Caco-2 (cell line): Measurements from ENCODE around the gene FGG. TPM values are rescaled to one million over a fixed set of nuclear protein-coding genes. Genes with fewer than 3 reads are reported as not detected.

Source experiments
- BruUV-seq: library from RNA; stranded (reverse); fragments of 400-500 nt; replicated peaks from 2 replicates; lab custom pipeline; 2021; lab: Mats Ljungman, UMichigan
- CTCF ChIA-PET: fragments of 300-600 bp; sonication (Branson Sonifier 250); formaldehyde crosslinking; loops from one replicate; lab custom pipeline; 2022; ENCODE audit warnings: antibody characterized with exemption; lab: Charles Lee
- POLR2A ChIA-PET: fragments of 300-600 bp; sonication (Branson Sonifier 250); formaldehyde crosslinking; loops from one replicate; lab custom pipeline; 2022; ENCODE audit warnings: antibody characterized with exemption; lab: Charles Lee
- DNase-seq, 2 experiments: peaks; one replicate each; pipeline versions ENCODE4 v3.0.0 to v3.0.0-alpha.2; 2020 to 2022
- H3K27me3 ChIP-seq: replicated peaks from 2 replicates; pipeline ENCODE4 v1.6.0; 2011; ENCODE audit warnings: low read length; ENCODE audit not compliant: control insufficient read depth, insufficient read depth
- H3K36me3 ChIP-seq: 2 replicates; pipeline ENCODE4 v1.5.1; 2011; ENCODE audit warnings: low read length; ENCODE audit not compliant: control insufficient read depth, insufficient read depth
- H3K4me1 ChIP-seq: fragments of 250-450 bp; sonication (Bioruptor Pico); 2 replicates; pipeline ENCODE4 v1.5.1; 2020; ENCODE audit warnings: mild to moderate bottlenecking
- H3K4me3 ChIP-seq: 2 replicates; pipeline ENCODE4 v1.5.1; 2011; ENCODE audit warnings: low read depth, mild to moderate bottlenecking, control low read depth, low read length
- H3K9me3 ChIP-seq: fragments of 250-450 bp; sonication (Bioruptor Pico); 2 replicates; pipeline ENCODE4 v1.5.1; 2020; ENCODE audit warnings: mild to moderate bottlenecking, moderate library complexity
- H3K27ac Mint-ChIP-seq: one replicate; pipeline ENCODE4 v1.8.0; 2022; ENCODE audit warnings: mixed read lengths; ENCODE audit not compliant: unreplicated experiment
- H3K27me3 Mint-ChIP-seq: one replicate; pipeline ENCODE4 v1.8.0; 2022; ENCODE audit warnings: mixed read lengths; ENCODE audit not compliant: insufficient read depth, unreplicated experiment
- H3K36me3 Mint-ChIP-seq: one replicate; pipeline ENCODE4 v1.8.0; 2022; ENCODE audit warnings: mild to moderate bottlenecking, mixed read lengths; ENCODE audit not compliant: insufficient read depth, unreplicated experiment
- H3K4me1 Mint-ChIP-seq: one replicate; pipeline ENCODE4 v1.8.0; 2022; ENCODE audit warnings: low read depth, mixed read lengths; ENCODE audit not compliant: unreplicated experiment
- H3K4me3 Mint-ChIP-seq: one replicate; pipeline ENCODE4 v1.8.0; 2022; ENCODE audit warnings: mild to moderate bottlenecking, moderate library complexity, mixed read lengths; ENCODE audit not compliant: unreplicated experiment
- H3K9me3 Mint-ChIP-seq: one replicate; pipeline ENCODE4 v1.8.0; 2022; ENCODE audit warnings: mixed read lengths; ENCODE audit not compliant: unreplicated experiment
- intact Hi-C: fragments of 100-400 bp; cut with micrococcal nuclease; formaldehyde crosslinking; loops from one replicate; pipeline ENCODE4 v1.10.0; 2022; ENCODE audit not compliant: unreplicated experiment
- total RNA-seq: library from RNA; stranded (reverse); gene quantifications from 2 replicates; pipeline ENCODE4 v1.2.3, GENCODE V29; 2022
- TF ChIP-seq, protein P1 (sequence below), 2 experiments: fragments of 200-600 bp in 1 of 2; IDR thresholded peaks; 1 replicate in 1 of 2; 2 replicates in 1 of 2; pipeline versions ENCODE4 v1.5.1 to v1.8.0; 2011 to 2022; ENCODE audit warnings: antibody characterized with exemption in 1 of 2, control low read depth in 1 of 2, inconsistent platforms in 1 of 2, low read depth in 1 of 2, low read length in 1 of 2, mild to moderate bottlenecking in 1 of 2, moderate library complexity in 1 of 2; ENCODE audit not compliant: insufficient read depth in 1 of 2, severe bottlenecking in 1 of 2, unreplicated experiment in 1 of 2

The FGG gene
- total RNA-seq, 1 experiment from 2014 or later: 121 TPM

DNA sequence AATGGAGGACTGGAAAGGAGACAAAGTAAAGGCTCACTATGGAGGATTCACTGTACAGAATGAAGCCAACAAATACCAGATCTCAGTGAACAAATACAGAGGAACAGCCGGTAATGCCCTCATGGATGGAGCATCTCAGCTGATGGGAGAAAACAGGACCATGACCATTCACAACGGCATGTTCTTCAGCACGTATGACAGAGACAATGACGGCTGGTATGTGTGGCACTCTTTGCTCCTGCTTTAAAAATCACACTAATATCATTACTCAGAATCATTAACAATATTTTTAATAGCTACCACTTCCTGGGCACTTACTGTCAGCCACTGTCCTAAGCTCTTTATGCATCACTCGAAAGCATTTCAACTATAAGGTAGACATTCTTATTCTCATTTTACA is 42.9 kb downstream of the FGG start:
- H3K4me1 ChIP-seq: no peaks in the 10 kb centered on the region
- no peak overlapping the region for H3K4me3 Mint-ChIP-seq
- H3K27me3 Mint-ChIP-seq: no peaks in the 10 kb centered on the region
- H3K27ac Mint-ChIP-seq: no peak overlapping the region
- no peak for DNase-seq
- BruUV-seq: no TSS peak
- no peaks in the 10 kb centered on the region for H3K9me3 Mint-ChIP-seq
- ChIA-PET CTCF (no interaction called here), POLR2A (no interaction called here)
- H3K27me3 ChIP-seq: no peaks in the 10 kb centered on the region
- intact Hi-C loops: no loop called here
- no peaks in the 10 kb centered on the region for H3K4me1 Mint-ChIP-seq
- TF ChIP-seq, protein P1, sequence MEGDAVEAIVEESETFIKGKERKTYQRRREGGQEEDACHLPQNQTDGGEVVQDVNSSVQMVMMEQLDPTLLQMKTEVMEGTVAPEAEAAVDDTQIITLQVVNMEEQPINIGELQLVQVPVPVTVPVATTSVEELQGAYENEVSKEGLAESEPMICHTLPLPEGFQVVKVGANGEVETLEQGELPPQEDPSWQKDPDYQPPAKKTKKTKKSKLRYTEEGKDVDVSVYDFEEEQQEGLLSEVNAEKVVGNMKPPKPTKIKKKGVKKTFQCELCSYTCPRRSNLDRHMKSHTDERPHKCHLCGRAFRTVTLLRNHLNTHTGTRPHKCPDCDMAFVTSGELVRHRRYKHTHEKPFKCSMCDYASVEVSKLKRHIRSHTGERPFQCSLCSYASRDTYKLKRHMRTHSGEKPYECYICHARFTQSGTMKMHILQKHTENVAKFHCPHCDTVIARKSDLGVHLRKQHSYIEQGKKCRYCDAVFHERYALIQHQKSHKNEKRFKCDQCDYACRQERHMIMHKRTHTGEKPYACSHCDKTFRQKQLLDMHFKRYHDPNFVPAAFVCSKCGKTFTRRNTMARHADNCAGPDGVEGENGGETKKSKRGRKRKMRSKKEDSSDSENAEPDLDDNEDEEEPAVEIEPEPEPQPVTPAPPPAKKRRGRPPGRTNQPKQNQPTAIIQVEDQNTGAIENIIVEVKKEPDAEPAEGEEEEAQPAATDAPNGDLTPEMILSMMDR (IDR thresholded peaks at IDR 0.05; ENCODE audit: insufficient read depth in 1 of 2, low read depth in 1 of 2, low read length in 1 of 2, severe bottlenecking in 1 of 2, unreplicated experiment in 1 of 2): no peak
- H3K4me3 ChIP-seq: no peak overlapping the region
- no peaks in the 10 kb centered on the region for H3K36me3 Mint-ChIP-seq
- H3K36me3 ChIP-seq: no peaks in the 10 kb centered on the region
- H3K9me3 ChIP-seq: no peaks in the 10 kb centered on the region

DNA sequence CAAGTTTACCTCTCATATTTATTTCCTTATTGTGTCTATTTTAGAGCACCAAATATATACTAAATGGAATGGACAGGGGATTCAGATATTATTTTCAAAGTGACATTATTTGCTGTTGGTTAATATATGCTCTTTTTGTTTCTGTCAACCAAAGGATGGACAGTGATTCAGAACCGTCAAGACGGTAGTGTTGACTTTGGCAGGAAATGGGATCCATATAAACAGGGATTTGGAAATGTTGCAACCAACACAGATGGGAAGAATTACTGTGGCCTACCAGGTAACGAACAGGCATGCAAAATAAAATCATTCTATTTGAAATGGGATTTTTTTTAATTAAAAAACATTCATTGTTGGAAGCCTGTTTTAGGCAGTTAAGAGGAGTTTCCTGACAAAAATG is 43.4 kb downstream of the FGG start:
- Histone ChIP-seq H3K36me3 (no peaks in the 10 kb centered on the region), H3K4me1 (0 out of 2 replicates have a peak, but pooled peaks cover 3% of the 10 kb centered on the region), H3K27me3 (no peaks in the 10 kb centered on the region), H3K4me3 (no peak overlapping the region), H3K9me3 (no peaks in the 10 kb centered on the region)
- H3K4me3 Mint-ChIP-seq: no peak overlapping the region
- no peak for DNase-seq
- no TSS peak for BruUV-seq
- no peaks in the 10 kb centered on the region for H3K36me3 Mint-ChIP-seq
- ChIA-PET POLR2A (no interaction called here), CTCF (no interaction called here)
- no peaks in the 10 kb centered on the region for H3K9me3 Mint-ChIP-seq
- TF ChIP-seq, protein P1 (IDR thresholded peaks at IDR 0.05; ENCODE audit: insufficient read depth in 1 of 2, low read depth in 1 of 2, low read length in 1 of 2, severe bottlenecking in 1 of 2, unreplicated experiment in 1 of 2): no peak
- no peaks in the 10 kb centered on the region for H3K27me3 Mint-ChIP-seq
- no peak overlapping the region for H3K27ac Mint-ChIP-seq
- no peaks in the 10 kb centered on the region for H3K4me1 Mint-ChIP-seq
- intact Hi-C loops: no loop called here

DNA sequence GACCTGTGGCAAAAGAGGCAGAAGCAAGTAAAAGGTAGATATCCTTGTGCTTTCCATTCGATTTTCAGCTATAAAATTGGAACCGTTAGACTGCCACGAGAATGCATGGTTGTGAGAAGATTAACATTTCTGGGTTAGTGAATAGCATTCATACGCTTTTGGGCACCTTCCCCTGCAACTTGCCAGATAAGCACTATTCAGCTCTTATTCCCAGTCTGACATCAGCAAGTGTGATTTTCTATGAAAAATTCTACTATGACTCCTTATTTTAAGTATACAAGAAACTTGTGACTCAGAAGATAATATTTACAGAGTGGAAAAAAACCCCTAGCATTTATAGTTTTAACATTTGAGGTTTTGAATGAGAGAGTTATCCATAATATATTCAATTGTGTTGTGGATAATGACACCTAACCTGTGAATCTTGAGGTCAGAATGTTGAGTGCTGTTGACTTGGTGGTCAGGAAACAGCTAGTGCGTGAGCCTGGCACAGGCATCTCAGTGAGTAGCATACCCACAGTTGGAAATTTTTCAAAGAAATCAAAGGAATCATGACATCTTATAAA is 45.7 kb downstream of the FGG start:
- no peaks in the 10 kb centered on the region for H3K4me1 Mint-ChIP-seq
- H3K4me3 ChIP-seq: no peak overlapping the region
- H3K9me3 Mint-ChIP-seq: no peaks in the 10 kb centered on the region
- no peak for DNase-seq
- H3K4me3 Mint-ChIP-seq: no peak overlapping the region
- no peaks in the 10 kb centered on the region for H3K36me3 Mint-ChIP-seq
- POLR2A ChIA-PET: no interaction called here
- no peaks in the 10 kb centered on the region for H3K27me3 ChIP-seq
- no peaks in the 10 kb centered on the region for H3K9me3 ChIP-seq
- no peak overlapping the region for H3K27ac Mint-ChIP-seq
- peaks cover 17% of the 10 kb centered on the region for H3K4me1 ChIP-seq
- CTCF ChIA-PET: no interaction called here
- H3K36me3 ChIP-seq: no peaks in the 10 kb centered on the region
- no peaks in the 10 kb centered on the region for H3K27me3 Mint-ChIP-seq
- intact Hi-C loops: no loop called here
- BruUV-seq: no TSS peak
- TF ChIP-seq, protein P1 (IDR thresholded peaks at IDR 0.05; ENCODE audit: insufficient read depth in 1 of 2, low read depth in 1 of 2, low read length in 1 of 2, severe bottlenecking in 1 of 2, unreplicated experiment in 1 of 2): no peak
